ENCODE measurements around the gene NCR3LG1. TPM values are rescaled to one million over a fixed set of nuclear protein-coding genes. Genes with fewer than 3 reads are reported as not detected.

The NCR3LG1 gene
- total RNA-seq, 4 donors from 2014 or later = 1.5 to 6.1 (median 2.9) TPM

DNA sequence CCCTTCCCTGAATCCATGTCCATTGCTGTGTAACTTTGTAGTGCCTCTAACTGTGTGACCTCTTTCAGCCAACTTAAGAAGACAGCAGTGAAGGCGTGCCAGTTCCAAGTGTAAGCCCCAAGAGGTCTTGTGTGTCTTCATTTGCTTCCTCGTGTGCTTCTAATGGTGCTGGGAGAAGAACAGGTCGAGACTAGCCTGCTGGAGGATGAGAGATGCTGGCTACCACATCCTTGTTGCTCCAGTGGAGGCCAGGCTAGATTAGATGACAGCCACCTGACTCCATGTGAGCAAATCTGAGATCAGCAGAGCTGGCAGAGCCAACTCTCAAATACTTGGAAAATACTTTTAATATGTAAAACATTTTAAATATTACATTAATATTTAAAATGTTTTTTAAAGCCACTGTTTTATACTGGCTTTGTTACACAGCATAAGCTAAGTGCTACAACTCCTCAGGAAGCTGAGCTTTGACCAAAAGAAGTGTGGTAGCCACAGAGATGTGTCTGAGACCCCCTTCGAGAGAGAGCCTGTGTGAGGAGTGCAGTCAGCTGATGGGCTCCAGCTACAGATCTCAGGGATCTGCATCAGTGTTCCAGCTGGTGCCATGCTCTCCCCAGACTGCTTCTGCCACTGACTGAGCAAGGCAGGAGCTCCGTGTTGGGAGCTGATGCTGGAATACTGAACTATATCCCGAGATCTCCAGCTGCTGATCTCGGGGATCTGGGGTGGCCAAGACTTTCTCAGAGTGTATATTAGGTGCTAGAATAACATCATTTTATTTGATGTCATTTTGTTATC lies 28.0 kb downstream of the NCR3LG1 start:
- no peak for DNase-seq
- Histone ChIP-seq H3K4me3 (no peak overlapping the region), H3K27ac (peak overlapping the region in 3 of 4 donors; percentile 41 to 72 (median 66)), H3K36me3 (no peaks in the 10 kb centered on the region), H3K4me1 (peaks cover 0 to 39% (median 3%) of the 10 kb centered on the region in 3 donors), H3K27me3 (no peaks in the 10 kb centered on the region), H3K9me3 (no peaks in the 10 kb centered on the region)
- WGBS, 2 donors = 73 to 76% methylated on average over 6 to 7 of the region's 7 CpGs
- no peak for TF ChIP-seq POLR2A (IDR thresholded peaks at IDR 0.05)
- TF ChIP-seq, protein P1, sequence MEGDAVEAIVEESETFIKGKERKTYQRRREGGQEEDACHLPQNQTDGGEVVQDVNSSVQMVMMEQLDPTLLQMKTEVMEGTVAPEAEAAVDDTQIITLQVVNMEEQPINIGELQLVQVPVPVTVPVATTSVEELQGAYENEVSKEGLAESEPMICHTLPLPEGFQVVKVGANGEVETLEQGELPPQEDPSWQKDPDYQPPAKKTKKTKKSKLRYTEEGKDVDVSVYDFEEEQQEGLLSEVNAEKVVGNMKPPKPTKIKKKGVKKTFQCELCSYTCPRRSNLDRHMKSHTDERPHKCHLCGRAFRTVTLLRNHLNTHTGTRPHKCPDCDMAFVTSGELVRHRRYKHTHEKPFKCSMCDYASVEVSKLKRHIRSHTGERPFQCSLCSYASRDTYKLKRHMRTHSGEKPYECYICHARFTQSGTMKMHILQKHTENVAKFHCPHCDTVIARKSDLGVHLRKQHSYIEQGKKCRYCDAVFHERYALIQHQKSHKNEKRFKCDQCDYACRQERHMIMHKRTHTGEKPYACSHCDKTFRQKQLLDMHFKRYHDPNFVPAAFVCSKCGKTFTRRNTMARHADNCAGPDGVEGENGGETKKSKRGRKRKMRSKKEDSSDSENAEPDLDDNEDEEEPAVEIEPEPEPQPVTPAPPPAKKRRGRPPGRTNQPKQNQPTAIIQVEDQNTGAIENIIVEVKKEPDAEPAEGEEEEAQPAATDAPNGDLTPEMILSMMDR (IDR thresholded peaks at IDR 0.05) = no peak
- intact Hi-C loops (cut with DNase I) = no loop called here

DNA sequence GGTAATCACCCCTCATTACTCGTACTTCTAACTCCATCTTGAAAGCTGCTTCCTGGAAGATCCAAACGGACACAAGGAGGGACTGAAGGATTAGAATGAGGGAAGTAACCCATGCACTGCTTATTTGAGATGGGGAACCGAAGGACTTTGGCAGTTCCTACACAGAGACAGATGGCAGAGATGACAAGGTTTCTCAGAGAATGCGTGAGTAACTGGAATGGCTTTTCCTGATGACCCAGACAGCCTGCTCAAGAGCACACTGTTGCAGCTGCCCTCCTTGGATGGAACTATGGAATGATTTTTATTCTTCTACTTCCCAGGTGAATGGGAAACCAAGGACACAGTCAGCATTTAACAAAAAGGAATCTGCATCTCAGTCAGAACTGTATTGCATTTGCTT lies 29.6 kb downstream of the NCR3LG1 start:
- H3K9me3 ChIP-seq = no peaks in the 10 kb centered on the region
- no peak for DNase-seq
- intact Hi-C loops (cut with DNase I) = no loop called here
- TF ChIP-seq POLR2A (IDR thresholded peaks at IDR 0.05) = no peak
- TF ChIP-seq, protein P1 (IDR thresholded peaks at IDR 0.05) = no peak
- H3K4me3 ChIP-seq = no peak overlapping the region
- peaks cover 0 to 3% (median 0%) of the 10 kb centered on the region in 4 donors for H3K27me3 ChIP-seq
- no peak overlapping the region for H3K27ac ChIP-seq
- WGBS, 2 donors = 84 to 89% methylated on average over 1 to 4 of the region's 4 CpGs
- H3K36me3 ChIP-seq = no peaks in the 10 kb centered on the region
- peaks cover 0 to 36% (median 3%) of the 10 kb centered on the region in 3 donors for H3K4me1 ChIP-seq

DNA sequence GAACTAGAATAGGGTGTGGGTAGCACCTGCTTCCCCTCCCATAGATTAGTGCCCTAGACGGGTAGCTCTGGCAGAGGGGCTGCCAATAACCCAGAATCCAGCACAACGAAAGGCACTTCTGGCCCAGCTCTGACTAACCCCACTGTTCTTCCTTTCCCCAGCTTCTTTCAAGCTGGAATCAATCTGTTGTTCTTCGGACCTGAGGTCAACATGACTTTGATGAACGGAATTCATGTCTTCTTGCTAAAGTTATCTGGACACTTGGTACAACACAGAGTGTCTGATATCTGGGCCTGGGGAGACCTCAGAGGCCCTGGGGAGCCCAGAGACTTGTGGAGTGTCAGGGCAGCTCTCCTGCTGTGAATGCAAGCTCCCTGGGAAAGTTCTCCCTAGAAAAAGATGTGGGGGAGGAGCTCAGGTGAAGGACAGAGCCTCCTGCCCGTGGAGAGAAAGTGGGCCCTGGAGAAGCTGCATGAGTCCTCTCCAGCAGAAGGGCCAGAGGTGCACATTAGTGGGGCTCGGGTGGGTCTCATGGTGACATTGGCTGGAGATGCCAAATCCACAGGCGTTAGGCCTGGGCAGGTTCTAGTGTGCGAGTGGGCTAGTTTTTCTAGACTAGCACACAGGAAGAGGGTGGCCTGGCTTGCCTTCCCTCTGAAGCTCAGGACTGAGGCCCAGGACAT lies 30.6 kb downstream of the NCR3LG1 start:
- DNase-seq = no peak
- no peak overlapping the region for H3K4me3 ChIP-seq
- no peaks in the 10 kb centered on the region for H3K9me3 ChIP-seq
- H3K27me3 ChIP-seq = peaks cover 0 to 12% (median 0%) of the 10 kb centered on the region in 4 donors
- peaks cover 0 to 33% (median 3%) of the 10 kb centered on the region in 3 donors for H3K4me1 ChIP-seq
- no peaks in the 10 kb centered on the region for H3K36me3 ChIP-seq
- TF ChIP-seq POLR2A (IDR thresholded peaks at IDR 0.05) = no peak
- TF ChIP-seq, protein P1 (IDR thresholded peaks at IDR 0.05) = no peak
- intact Hi-C loops (cut with DNase I) = no loop called here
- WGBS, 2 donors = 56 to 75% methylated on average over 5 to 8 of the region's 8 CpGs
- no peak overlapping the region for H3K27ac ChIP-seq

DNA sequence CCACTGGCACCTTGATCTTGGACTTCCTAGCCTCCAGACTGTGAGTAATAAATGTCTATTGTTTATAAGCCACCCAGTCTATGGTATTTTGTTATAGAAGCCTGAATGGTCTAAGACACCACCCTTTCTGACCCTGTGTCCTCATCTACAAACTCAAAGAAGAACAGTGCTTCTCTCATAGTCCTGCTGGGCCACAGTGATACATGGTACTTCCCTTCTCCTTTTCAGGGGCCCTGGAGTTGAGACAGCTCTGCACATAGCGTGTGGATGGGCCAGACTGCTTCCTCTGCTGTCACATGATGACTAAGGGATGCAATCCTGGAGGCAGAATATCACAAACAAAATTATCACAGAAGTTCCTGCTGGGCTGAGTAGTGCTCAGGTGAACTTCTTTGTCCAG lies 31.9 kb downstream of the NCR3LG1 start:
- TF ChIP-seq POLR2A (IDR thresholded peaks at IDR 0.05) = no peak
- TF ChIP-seq, protein P1 (IDR thresholded peaks at IDR 0.05) = no peak
- intact Hi-C loops (cut with DNase I) = no loop called here
- no peak for DNase-seq
- H3K4me3 ChIP-seq = no peak overlapping the region
- no peaks in the 10 kb centered on the region for H3K9me3 ChIP-seq
- peaks cover 0 to 25% (median 0%) of the 10 kb centered on the region in 4 donors for H3K27me3 ChIP-seq
- peaks cover under 1 to 25% (median 4%) of the 10 kb centered on the region in 3 donors for H3K4me1 ChIP-seq
- H3K36me3 ChIP-seq = no peaks in the 10 kb centered on the region
- 88 to 100% methylated on average over 1 of the region's 1 CpG for WGBS, 2 donors
- no peak overlapping the region for H3K27ac ChIP-seq

DNA sequence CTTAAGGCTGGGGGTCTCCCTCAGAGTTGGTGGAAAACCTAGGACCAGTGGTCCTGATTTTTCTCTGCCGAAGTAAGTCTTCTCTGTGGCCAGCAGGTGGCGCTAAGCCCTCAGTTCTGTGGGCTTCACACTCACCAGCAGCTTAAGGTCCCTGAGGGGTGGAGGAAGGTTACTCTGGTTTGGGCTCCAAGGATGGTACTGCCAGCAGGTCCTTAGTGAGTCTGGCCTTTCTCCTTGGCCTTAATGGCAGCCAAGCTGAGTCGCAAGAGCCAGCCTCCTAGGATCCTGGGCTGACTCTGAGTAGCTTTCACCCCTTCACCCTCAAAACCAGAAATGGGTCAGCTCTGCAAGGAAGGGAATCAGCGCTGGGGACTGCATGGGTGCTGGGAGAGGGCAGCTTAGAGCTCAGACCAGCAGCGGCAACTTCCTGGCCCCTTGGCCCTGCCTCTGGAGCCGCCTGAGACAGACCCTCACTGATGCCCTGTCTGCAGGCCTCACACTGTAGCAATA lies 32.5 kb downstream of the NCR3LG1 start:
- WGBS, 2 donors = 0 to 59% methylated on average over 1 to 5 of the region's 6 CpGs
- no peak for TF ChIP-seq POLR2A (IDR thresholded peaks at IDR 0.05)
- TF ChIP-seq, protein P1 (IDR thresholded peaks at IDR 0.05) = peak; percentile 77 to 89 (median 84)
- intact Hi-C loops (cut with DNase I) = no loop called here

More for the DNA sequence above, 32.5 kb downstream of the NCR3LG1 start:
- no peak for DNase-seq
- Histone ChIP-seq H3K4me1 (peaks cover 4 to 25% (median 4%) of the 10 kb centered on the region in 3 donors), H3K27ac (no peak overlapping the region), H3K9me3 (no peaks in the 10 kb centered on the region), H3K4me3 (no peak overlapping the region), H3K27me3 (peaks cover 0 to 27% (median 0%) of the 10 kb centered on the region in 4 donors), H3K36me3 (no peaks in the 10 kb centered on the region)
